WTC11 (cell line): ENCODE data around the gene SYPL1.

Source experiments
- CREM ChIP-seq: sonication (generic); formaldehyde crosslinking; IDR thresholded peaks from 2 replicates; pipeline ENCODE4 v1.8.1; 2022; ENCODE audit warnings: mild to moderate bottlenecking, missing genetic modification reagents, moderate library complexity
- ELF4 ChIP-seq: sonication (generic); formaldehyde crosslinking; IDR thresholded peaks from 2 replicates; pipeline ENCODE4 v1.8.1; 2022; ENCODE audit warnings: low read depth, mild to moderate bottlenecking, moderate library complexity, missing genetic modification reagents
- KAT7 ChIP-seq: sonication (generic); formaldehyde crosslinking; IDR thresholded peaks from 2 replicates; pipeline ENCODE4 v1.8.1; 2023; ENCODE audit warnings: missing genetic modification reagents, mild to moderate bottlenecking, borderline replicate concordance
- NFE2L1 ChIP-seq: sonication (generic); formaldehyde crosslinking; IDR thresholded peaks from 2 replicates; pipeline ENCODE4 v1.8.1; 2023; ENCODE audit warnings: missing genetic modification reagents
- TP53 ChIP-seq: sonication (generic); formaldehyde crosslinking; IDR thresholded peaks from 2 replicates; pipeline ENCODE4 v1.8.1; 2023; ENCODE audit warnings: mild to moderate bottlenecking, missing genetic modification reagents
- TF ChIP-seq, protein P1 (sequence below): fragments of 200-600 bp; IDR thresholded peaks from 2 replicates; pipeline ENCODE4 v1.8.0; 2022; ENCODE audit warnings: antibody characterized with exemption
- TF ChIP-seq, protein P2 (sequence below): sonication (generic); formaldehyde crosslinking; IDR thresholded peaks from 2 replicates; pipeline ENCODE4 v1.8.1; 2022; ENCODE audit warnings: mild to moderate bottlenecking, moderate library complexity, missing genetic modification reagents
- TF ChIP-seq, protein P3 (sequence below): sonication (generic); formaldehyde crosslinking; IDR thresholded peaks from 2 replicates; pipeline ENCODE4 v1.8.1; 2023; ENCODE audit warnings: mild to moderate bottlenecking, missing genetic modification reagents, moderate library complexity
- TF ChIP-seq, protein P4 (sequence below): fragments of 250-450 bp; sonication (Bioruptor Pico); IDR thresholded peaks from 2 replicates; pipeline ENCODE4 v2.1.2; 2022; ENCODE audit warnings: mild to moderate bottlenecking, moderate library complexity
- TF ChIP-seq, protein P5 (sequence below): sonication (generic); formaldehyde crosslinking; IDR thresholded peaks from 2 replicates; pipeline ENCODE4 v1.8.0; 2022; ENCODE audit warnings: missing genetic modification reagents

DNA sequence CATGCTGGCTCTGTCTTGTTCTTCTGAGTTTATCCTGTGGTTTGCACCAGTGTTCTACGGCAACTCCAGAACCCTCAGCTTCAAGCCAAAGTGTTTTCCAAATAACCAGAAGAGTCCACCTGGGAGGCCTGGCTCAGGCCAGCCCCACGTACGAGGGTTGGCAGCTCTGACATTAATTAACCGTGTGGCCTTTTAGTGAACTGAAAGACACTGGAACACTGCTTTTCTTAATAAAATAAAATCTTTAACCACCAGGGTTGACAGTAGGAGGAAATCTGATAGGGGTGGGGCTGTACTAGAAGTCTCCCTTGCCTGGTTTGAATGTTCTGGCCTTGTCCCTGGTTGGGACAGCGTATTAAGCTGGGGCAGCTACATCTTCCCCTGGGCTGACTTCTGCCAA, 64.9 kb downstream of the SYPL1 start:
- TF ChIP-seq, protein P1, sequence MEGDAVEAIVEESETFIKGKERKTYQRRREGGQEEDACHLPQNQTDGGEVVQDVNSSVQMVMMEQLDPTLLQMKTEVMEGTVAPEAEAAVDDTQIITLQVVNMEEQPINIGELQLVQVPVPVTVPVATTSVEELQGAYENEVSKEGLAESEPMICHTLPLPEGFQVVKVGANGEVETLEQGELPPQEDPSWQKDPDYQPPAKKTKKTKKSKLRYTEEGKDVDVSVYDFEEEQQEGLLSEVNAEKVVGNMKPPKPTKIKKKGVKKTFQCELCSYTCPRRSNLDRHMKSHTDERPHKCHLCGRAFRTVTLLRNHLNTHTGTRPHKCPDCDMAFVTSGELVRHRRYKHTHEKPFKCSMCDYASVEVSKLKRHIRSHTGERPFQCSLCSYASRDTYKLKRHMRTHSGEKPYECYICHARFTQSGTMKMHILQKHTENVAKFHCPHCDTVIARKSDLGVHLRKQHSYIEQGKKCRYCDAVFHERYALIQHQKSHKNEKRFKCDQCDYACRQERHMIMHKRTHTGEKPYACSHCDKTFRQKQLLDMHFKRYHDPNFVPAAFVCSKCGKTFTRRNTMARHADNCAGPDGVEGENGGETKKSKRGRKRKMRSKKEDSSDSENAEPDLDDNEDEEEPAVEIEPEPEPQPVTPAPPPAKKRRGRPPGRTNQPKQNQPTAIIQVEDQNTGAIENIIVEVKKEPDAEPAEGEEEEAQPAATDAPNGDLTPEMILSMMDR = no peak
- TF ChIP-seq TP53 (CRISPR knock-in tag) (no peak), CREM (CRISPR knock-in tag) (no peak), NFE2L1 (CRISPR knock-in tag) (no peak), ELF4 (CRISPR knock-in tag) (no peak), KAT7 (CRISPR knock-in tag) (no peak)
- TF ChIP-seq, protein P2, sequence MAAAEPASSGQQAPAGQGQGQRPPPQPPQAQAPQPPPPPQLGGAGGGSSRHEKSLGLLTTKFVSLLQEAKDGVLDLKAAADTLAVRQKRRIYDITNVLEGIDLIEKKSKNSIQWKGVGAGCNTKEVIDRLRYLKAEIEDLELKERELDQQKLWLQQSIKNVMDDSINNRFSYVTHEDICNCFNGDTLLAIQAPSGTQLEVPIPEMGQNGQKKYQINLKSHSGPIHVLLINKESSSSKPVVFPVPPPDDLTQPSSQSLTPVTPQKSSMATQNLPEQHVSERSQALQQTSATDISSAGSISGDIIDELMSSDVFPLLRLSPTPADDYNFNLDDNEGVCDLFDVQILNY (CRISPR knock-in tag) = no peak
- TF ChIP-seq, protein P3, sequence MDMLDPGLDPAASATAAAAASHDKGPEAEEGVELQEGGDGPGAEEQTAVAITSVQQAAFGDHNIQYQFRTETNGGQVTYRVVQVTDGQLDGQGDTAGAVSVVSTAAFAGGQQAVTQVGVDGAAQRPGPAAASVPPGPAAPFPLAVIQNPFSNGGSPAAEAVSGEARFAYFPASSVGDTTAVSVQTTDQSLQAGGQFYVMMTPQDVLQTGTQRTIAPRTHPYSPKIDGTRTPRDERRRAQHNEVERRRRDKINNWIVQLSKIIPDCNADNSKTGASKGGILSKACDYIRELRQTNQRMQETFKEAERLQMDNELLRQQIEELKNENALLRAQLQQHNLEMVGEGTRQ (CRISPR knock-in tag) = no peak
- TF ChIP-seq, protein P4, sequence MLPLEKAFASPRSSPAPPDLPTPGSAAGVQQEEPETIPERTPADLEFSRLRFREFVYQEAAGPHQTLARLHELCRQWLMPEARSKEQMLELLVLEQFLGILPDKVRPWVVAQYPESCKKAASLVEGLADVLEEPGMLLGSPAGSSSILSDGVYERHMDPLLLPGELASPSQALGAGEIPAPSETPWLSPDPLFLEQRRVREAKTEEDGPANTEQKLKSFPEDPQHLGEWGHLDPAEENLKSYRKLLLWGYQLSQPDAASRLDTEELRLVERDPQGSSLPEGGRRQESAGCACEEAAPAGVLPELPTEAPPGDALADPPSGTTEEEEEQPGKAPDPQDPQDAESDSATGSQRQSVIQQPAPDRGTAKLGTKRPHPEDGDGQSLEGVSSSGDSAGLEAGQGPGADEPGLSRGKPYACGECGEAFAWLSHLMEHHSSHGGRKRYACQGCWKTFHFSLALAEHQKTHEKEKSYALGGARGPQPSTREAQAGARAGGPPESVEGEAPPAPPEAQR (CRISPR knock-in tag) = no peak
- TF ChIP-seq, protein P5, sequence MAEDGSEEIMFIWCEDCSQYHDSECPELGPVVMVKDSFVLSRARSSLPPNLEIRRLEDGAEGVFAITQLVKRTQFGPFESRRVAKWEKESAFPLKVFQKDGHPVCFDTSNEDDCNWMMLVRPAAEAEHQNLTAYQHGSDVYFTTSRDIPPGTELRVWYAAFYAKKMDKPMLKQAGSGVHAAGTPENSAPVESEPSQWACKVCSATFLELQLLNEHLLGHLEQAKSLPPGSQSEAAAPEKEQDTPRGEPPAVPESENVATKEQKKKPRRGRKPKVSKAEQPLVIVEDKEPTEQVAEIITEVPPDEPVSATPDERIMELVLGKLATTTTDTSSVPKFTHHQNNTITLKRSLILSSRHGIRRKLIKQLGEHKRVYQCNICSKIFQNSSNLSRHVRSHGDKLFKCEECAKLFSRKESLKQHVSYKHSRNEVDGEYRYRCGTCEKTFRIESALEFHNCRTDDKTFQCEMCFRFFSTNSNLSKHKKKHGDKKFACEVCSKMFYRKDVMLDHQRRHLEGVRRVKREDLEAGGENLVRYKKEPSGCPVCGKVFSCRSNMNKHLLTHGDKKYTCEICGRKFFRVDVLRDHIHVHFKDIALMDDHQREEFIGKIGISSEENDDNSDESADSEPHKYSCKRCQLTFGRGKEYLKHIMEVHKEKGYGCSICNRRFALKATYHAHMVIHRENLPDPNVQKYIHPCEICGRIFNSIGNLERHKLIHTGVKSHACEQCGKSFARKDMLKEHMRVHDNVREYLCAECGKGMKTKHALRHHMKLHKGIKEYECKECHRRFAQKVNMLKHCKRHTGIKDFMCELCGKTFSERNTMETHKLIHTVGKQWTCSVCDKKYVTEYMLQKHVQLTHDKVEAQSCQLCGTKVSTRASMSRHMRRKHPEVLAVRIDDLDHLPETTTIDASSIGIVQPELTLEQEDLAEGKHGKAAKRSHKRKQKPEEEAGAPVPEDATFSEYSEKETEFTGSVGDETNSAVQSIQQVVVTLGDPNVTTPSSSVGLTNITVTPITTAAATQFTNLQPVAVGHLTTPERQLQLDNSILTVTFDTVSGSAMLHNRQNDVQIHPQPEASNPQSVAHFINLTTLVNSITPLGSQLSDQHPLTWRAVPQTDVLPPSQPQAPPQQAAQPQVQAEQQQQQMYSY = no peak
